Mucosa of stomach (tissue), 1 donor: Measurements from ENCODE around the gene NPAS3.

Experiments used
- H3K27me3 ChIP-seq: one replicate; pipeline ENCODE4 v1.7.0; 2013; ENCODE audit warnings: mild to moderate bottlenecking, low read length; ENCODE audit not compliant: control insufficient read depth, insufficient read depth
- H3K36me3 ChIP-seq: one replicate; pipeline ENCODE4 v1.7.0; 2013; ENCODE audit warnings: low read length; ENCODE audit not compliant: control insufficient read depth, insufficient read depth
- H3K4me1 ChIP-seq: one replicate; pipeline ENCODE4 v1.7.0; 2013; ENCODE audit warnings: mild to moderate bottlenecking, low read length; ENCODE audit not compliant: control insufficient read depth, insufficient read depth
- H3K4me3 ChIP-seq: one replicate; pipeline ENCODE4 v1.7.0; 2013; ENCODE audit warnings: low read length
- H3K9ac ChIP-seq: one replicate; pipeline ENCODE4 v1.7.0; 2013; ENCODE audit warnings: mild to moderate bottlenecking, low read length, moderate library complexity
- H3K9me3 ChIP-seq: one replicate; pipeline ENCODE4 v1.7.0; 2013; ENCODE audit warnings: mild to moderate bottlenecking, low read length, moderate library complexity; ENCODE audit not compliant: control insufficient read depth
- donor health status: Pancreatic carcinoma.

Gene NPAS3

DNA sequence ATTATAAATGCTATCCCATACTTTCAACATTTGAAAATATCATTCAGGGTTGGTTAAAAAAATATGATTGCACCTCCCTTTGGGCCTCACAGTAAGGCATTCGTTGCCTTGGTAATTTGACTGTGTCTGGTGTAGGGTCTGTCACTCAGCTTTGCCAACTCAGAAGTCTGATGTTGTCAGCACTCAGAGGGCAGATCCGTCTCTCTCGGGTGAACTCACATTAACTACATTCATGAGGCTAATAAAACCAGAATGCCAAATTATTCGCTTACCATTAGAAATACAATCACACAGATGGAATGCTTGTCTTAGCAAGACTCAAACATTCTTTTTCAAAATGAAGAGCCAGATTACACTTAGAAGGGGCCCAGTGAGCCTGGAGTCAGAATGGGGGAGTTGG is 53.0 kb downstream of the NPAS3 start:
- Histone ChIP-seq H3K9me3 (no peaks in the 10 kb centered on the region), H3K9ac (no peak overlapping the region), H3K4me3 (no peak overlapping the region), H3K4me1 (no peaks in the 10 kb centered on the region), H3K36me3 (no peaks in the 10 kb centered on the region), H3K27me3 (no peaks in the 10 kb centered on the region)

DNA sequence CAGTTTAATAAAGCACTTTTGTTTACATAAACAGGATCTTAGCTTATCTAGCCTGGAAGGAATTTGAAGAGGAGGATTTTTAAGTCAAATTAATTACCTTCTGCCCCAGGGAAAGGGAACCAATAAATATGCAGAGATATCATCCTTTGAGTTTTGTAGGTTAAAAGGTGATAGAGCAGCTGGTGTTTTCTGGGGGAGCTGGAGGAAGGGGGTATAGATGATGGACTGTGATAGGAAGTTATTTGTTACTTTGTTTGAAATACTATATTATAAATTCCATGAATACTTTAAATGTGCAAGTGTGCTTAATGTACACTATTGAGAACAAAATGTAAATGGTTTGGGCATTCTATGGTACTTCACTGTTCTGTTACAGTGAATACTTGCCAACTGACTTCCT is 55.2 kb downstream of the NPAS3 start:
- Histone ChIP-seq H3K9ac (no peak overlapping the region), H3K27me3 (no peaks in the 10 kb centered on the region), H3K4me1 (no peaks in the 10 kb centered on the region), H3K9me3 (no peaks in the 10 kb centered on the region), H3K4me3 (no peak overlapping the region), H3K36me3 (no peaks in the 10 kb centered on the region)

DNA sequence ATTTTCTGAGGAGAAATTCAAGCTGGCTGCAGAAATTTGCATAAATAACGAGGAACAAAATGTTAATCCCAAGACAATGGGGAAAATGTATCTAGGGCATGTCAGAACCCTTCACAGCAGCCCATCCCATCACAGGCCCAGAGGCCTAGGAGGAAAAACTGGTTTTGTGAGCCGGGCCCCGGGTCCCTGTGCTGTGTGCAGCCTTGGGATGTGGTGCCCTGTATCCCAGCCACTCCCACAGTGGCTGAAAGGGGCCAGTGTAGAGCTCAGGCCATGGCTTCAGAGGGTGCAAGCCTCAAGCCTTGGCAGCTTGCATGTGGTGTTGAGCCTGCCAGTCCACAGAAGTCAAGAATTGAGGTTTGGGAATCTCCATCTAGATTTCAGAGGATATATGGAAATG is 57.7 kb downstream of the NPAS3 start:
- Histone ChIP-seq H3K9me3 (no peaks in the 10 kb centered on the region), H3K4me3 (no peak overlapping the region), H3K9ac (no peak overlapping the region), H3K36me3 (no peaks in the 10 kb centered on the region), H3K4me1 (no peaks in the 10 kb centered on the region), H3K27me3 (no peaks in the 10 kb centered on the region)

DNA sequence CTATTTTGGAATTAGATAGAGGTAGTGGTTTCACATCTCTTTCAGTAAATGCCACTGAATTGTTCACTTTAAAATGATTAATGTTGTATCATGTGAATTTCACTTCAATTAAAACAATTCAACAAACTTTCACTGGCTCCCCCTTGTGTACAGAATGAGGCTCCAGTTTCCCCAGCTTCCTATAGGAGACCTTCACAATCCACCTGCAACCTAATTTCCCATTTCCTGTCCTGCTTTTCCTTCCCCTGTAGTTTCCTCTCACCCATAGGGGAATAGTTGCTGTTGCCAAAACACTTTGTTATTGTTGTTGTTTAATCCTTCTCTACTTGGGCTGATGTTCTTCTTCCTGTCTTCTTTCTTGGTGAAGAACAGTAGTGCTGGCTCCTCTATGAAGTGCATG is 59.8 kb downstream of the NPAS3 start:
- Histone ChIP-seq H3K4me1 (no peaks in the 10 kb centered on the region), H3K9ac (no peak overlapping the region), H3K9me3 (no peaks in the 10 kb centered on the region), H3K27me3 (no peaks in the 10 kb centered on the region), H3K36me3 (no peaks in the 10 kb centered on the region), H3K4me3 (no peak overlapping the region)

DNA sequence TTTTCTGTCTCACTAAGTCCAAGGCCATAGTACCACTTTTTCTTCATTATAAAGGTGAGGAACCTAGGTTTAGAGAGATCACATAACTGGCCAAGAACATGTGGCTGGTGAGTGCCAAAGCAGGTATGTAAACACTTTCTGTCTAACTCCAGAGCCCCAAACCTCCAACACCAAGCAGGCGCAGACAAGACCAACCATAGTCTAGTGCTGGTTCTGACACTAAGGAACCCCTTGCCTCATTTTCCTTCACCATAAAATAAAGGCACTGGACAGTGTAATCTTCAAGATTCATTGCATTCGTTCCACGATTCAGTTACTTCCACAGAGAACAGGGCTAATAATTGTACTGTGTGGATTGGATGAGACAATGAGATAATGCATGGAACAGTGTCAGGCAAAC is 71.0 kb downstream of the NPAS3 start:
- Histone ChIP-seq H3K36me3 (no peaks in the 10 kb centered on the region), H3K4me1 (no peaks in the 10 kb centered on the region), H3K4me3 (no peak overlapping the region), H3K27me3 (no peaks in the 10 kb centered on the region), H3K9me3 (no peaks in the 10 kb centered on the region), H3K9ac (no peak overlapping the region)

DNA sequence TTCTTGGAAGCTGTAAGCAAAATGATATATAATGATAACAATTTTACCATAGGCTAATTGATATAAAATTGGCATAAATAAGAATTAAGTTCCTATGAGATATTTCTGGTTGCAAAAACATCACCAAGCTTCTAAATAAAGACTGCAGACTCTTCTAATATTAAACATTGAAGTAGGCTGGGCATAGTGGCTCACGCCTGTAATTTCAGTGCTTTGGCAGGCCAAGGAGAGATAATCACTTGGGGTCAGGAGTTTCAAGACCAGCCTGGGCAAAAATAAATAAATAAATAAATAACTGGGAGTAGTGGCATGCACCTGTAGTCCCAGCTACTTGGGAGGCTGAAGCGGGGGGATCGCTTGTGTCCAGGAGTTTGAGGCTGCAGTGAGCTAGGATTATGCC is 71.8 kb downstream of the NPAS3 start:
- Histone ChIP-seq H3K27me3 (no peaks in the 10 kb centered on the region), H3K4me1 (no peaks in the 10 kb centered on the region), H3K36me3 (no peaks in the 10 kb centered on the region), H3K4me3 (no peak overlapping the region), H3K9ac (no peak overlapping the region), H3K9me3 (no peaks in the 10 kb centered on the region)

DNA sequence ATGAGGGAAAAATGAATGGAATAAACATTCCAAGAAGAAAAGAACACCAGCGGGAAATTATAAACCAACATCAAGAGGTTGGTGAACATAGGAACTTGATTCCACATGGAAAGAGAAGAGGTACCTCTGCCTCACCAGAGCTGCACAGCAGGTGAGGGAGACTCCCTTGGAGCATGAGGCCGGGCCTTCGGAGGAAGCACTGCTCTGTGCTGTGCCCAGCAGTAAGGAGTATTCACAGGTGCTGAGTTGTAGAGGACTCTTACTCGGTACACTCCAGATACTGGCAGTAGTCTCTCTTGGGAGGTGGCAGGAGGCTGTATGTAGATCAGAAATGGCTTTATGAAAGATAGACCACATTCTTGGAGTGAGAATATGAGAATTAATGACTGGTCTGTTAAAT is 76.0 kb downstream of the NPAS3 start:
- Histone ChIP-seq H3K4me1 (no peaks in the 10 kb centered on the region), H3K4me3 (no peak overlapping the region), H3K9ac (no peak overlapping the region), H3K36me3 (no peaks in the 10 kb centered on the region), H3K9me3 (no peaks in the 10 kb centered on the region), H3K27me3 (no peaks in the 10 kb centered on the region)

DNA sequence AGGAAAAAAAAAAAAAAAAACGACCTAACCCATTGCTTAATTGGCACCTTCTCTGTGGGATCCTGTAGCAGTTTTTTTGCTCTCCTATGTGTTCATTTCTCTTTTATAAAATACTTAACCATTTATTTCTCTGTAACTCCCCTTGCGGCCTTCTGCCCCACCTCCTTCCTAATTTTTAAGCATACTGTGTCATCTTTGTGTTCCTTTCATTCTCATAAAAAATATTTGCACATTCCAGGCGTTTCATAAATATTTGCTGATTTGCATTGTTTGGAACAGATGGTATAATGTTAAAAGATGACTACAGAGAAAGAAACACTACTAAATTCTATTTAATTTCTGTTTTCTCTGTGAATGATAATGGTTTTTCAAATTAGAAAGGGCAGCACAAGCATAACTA is 77.9 kb downstream of the NPAS3 start:
- Histone ChIP-seq H3K4me3 (no peak overlapping the region), H3K36me3 (no peaks in the 10 kb centered on the region), H3K9me3 (no peaks in the 10 kb centered on the region), H3K4me1 (no peaks in the 10 kb centered on the region), H3K27me3 (no peaks in the 10 kb centered on the region), H3K9ac (no peak overlapping the region)

DNA sequence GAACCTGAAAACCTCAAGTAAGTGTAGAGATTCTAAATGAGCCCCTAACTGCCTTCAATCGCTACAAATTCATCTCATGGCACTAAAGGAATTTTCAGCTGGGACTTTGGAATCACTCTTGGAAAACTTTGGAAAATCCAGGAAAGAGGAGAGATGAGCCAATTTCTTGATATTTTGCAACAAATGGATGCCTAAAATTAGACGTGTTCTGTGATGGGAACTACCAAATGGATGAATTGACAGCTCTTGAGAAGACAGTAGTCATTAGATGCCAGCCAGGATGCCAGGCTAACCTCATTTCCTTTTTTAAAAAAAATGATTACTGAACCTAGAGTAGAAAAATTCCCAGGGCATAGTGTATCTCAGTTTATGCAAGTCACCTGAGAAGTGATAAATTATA is 78.3 kb downstream of the NPAS3 start:
- Histone ChIP-seq H3K4me3 (no peak overlapping the region), H3K4me1 (no peaks in the 10 kb centered on the region), H3K9ac (no peak overlapping the region), H3K27me3 (no peaks in the 10 kb centered on the region), H3K9me3 (no peaks in the 10 kb centered on the region), H3K36me3 (no peaks in the 10 kb centered on the region)

DNA sequence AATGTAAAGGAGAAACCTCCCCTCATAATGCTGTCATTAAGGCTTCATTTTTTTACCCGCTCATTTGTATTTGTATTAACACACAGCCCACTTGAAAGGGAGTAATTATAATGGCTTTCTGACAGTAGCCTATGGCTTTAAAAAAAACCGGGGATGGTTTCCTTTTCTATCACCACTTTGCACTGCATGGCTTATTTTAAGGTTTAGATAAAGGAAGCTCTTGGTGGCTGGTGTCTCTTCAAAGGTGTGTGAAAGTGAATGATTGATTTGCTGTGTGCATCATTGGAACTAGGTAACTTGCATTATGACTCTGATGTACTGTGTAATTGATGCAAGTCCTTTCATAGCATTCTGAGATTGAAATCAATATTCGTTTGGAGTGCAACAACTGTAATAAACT is 80.7 kb downstream of the NPAS3 start:
- no peaks in the 10 kb centered on the region for H3K36me3 ChIP-seq
- no peaks in the 10 kb centered on the region for H3K9me3 ChIP-seq
- no peaks in the 10 kb centered on the region for H3K27me3 ChIP-seq
- no peak overlapping the region for H3K4me3 ChIP-seq
- no peak overlapping the region for H3K9ac ChIP-seq
- H3K4me1 ChIP-seq = no peaks in the 10 kb centered on the region

DNA sequence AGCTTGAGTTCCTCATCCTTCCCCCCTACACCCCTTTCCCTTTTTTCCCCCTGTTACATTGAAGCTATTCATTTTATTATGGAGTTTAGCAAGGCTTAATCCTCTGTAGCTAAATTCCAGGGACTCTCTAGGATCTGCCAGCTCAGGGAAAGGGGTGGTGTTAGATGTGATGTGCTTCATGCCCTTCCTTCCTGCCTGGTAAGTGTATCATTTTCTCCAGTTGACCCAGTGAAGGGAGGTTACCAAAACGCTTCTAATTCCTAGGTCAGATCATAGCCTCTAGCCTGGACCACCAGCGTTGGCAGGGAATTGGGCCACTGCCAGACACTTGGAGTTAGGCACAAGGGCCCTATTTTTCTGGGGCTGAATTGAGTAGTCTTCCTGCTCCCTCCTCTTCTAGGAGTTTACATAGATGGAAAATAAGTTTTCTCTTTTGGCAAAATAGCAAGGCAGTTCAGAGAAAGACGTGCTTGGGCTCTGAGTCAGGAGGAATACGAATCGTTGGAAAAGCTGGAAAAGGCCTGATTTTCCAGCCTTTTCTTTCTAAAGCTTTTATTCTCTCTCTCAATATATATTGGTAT is 88.3 kb downstream of the NPAS3 start:
- H3K36me3 ChIP-seq = no peaks in the 10 kb centered on the region
- no peaks in the 10 kb centered on the region for H3K27me3 ChIP-seq
- no peak overlapping the region for H3K4me3 ChIP-seq
- no peaks in the 10 kb centered on the region for H3K9me3 ChIP-seq
- no peaks in the 10 kb centered on the region for H3K4me1 ChIP-seq
- H3K9ac ChIP-seq = no peak overlapping the region

DNA sequence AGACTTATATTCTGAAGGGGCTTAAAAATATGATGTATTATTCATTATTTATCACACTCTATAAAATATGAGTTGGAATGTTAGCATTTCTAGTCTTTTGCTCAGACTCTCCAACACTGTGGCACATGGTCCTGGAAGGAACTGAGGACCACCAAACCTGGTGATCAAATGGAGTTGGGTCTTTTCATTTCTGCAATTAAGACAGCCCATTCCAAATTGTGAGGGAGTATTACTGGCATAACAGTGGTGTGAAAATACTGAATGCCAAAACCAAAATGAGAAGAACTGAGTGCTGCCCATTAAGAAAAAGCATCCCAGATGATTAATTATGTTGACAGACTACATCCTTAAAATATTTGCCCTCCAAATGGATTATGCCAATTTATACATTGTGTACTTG is 90.8 kb downstream of the NPAS3 start:
- Histone ChIP-seq H3K36me3 (no peaks in the 10 kb centered on the region), H3K27me3 (no peaks in the 10 kb centered on the region), H3K4me1 (no peaks in the 10 kb centered on the region), H3K9me3 (no peaks in the 10 kb centered on the region), H3K9ac (no peak overlapping the region), H3K4me3 (no peak overlapping the region)

DNA sequence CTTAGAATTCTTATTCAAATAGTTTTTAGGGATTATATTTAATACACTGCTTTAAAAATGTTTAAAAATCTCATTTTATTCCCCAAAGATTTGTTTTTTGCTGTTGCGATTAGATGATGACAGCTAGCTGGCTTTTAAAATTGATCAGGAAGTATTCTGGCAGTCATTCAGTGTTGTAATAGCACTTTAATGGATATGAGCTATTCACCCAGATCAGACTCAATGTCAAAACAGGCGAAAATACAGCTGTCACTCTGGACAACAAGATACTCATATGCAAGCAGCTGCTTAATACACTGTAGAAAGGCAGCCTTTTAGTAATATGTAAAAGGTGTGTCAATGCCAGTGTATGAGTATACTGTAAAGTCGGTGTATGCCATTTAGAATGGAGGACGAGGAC is 91.7 kb downstream of the NPAS3 start:
- Histone ChIP-seq H3K36me3 (no peaks in the 10 kb centered on the region), H3K9me3 (no peaks in the 10 kb centered on the region), H3K4me1 (no peaks in the 10 kb centered on the region), H3K9ac (no peak overlapping the region), H3K4me3 (no peak overlapping the region), H3K27me3 (no peaks in the 10 kb centered on the region)
